Cardiac fibroblast (primary cell): Measurements from ENCODE around the gene SPAG16.

Source experiments
- DNase-seq, 2 donors: peaks; one replicate each; pipeline versions ENCODE4 v3.0.0 to v3.0.0-alpha.2; 2010; ENCODE audit warnings: low read depth in 2 of 2
- H3K4me3 ChIP-seq, 2 donors: replicated peaks in 1 of 2; 1 replicate in 1 of 2; 2 replicates in 1 of 2; pipeline ENCODE4 v1.5.1; 2011; ENCODE audit warnings: low read depth in 2 of 2, low read length in 2 of 2, mild to moderate bottlenecking in 2 of 2, moderate library complexity in 1 of 2
- TF ChIP-seq, protein P1 (sequence below): IDR thresholded peaks from one replicate; pipeline ENCODE4 v1.5.1; 2011; ENCODE audit warnings: low read depth, mild to moderate bottlenecking, low read length, inconsistent platforms

Gene SPAG16

DNA sequence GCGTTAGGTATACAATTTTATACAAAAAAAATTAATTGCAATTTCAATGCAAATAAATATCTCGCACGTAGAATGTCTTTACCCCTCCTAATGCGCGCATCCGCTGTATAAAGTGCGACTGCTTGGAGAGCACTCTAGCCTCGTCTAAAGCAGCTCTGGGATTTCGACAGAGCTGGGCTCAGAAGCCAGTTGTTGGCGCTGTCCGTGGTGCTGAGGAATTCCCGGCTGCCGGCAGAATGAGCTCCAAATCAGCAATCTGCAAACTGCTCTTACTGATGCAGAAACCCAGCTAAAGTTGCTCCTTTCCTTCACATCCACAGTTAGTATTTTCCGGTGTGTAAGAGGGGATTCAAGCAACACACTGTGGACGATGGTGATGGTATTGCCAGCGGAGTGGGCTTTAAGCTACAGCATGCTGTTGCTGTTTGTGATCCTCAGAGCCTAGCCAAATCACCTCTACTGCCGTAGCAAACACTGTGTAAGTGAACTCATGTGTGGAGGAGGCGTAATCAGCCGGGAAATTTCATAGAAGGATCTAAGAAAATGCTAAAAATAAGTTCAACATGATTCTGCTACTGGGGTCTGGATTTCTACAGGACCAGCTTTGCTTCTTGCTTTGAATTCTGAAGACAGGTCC lies 1126.8 kb downstream of the SPAG16 start, which contains the start of gene VWC2L:
Gene VWC2L, plus strand, starts transcription at position 137 of the 637 bp plus-strand sequence. CDS start 3,140 bp downstream, outside the sequence.
- TF ChIP-seq, protein P1, sequence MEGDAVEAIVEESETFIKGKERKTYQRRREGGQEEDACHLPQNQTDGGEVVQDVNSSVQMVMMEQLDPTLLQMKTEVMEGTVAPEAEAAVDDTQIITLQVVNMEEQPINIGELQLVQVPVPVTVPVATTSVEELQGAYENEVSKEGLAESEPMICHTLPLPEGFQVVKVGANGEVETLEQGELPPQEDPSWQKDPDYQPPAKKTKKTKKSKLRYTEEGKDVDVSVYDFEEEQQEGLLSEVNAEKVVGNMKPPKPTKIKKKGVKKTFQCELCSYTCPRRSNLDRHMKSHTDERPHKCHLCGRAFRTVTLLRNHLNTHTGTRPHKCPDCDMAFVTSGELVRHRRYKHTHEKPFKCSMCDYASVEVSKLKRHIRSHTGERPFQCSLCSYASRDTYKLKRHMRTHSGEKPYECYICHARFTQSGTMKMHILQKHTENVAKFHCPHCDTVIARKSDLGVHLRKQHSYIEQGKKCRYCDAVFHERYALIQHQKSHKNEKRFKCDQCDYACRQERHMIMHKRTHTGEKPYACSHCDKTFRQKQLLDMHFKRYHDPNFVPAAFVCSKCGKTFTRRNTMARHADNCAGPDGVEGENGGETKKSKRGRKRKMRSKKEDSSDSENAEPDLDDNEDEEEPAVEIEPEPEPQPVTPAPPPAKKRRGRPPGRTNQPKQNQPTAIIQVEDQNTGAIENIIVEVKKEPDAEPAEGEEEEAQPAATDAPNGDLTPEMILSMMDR, result no peak
- peak; percentile 75 to 76 for DNase-seq

DNA sequence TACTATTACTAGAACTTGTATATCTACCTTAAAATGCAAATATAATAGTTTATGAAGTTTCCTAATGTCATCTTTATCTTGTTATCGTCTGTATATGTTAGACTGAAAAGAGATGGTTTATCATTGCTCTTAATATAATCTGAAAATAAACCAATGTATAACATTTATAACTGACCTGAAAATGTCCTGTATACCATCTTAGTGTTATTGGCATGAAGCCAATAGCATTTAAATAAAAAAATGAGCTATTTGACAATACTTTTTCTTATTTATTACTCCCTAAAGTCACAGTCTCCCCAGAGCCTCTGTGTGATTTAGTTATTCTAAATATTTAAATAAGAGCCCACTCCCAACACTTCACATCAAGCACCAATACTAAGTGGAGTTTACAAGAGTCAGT lies 1128.4 kb downstream of the SPAG16 start:
- no peak overlapping the region for H3K4me3 ChIP-seq
- no peak for DNase-seq
- TF ChIP-seq, protein P1, result no peak

More for the DNA sequence above, 1126.8 kb downstream of the SPAG16 start, which contains the start of gene VWC2L:
- no peak within 1 kb of the TSS for H3K4me3 ChIP-seq

DNA sequence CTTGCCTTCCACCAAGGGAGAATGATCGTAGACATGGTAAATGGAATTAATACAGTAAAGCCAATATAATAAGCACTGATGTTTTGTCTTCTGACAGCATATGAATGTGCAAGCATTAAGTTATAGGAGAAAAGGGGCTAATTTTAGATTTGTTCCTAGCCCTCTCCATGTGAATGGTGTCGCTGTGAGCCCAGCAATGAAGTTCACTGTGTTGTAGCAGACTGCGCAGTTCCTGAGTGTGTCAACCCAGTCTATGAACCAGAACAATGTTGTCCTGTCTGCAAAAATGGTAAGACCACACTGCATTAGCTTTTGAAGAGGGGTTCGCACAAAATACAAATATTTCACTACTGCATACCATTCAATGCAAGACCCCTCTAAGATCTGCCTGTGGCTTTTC lies 1152.2 kb downstream of the SPAG16 start:
- TF ChIP-seq, protein P1, result no peak
- H3K4me3 ChIP-seq, result no peak overlapping the region
- DNase-seq, result no peak

DNA sequence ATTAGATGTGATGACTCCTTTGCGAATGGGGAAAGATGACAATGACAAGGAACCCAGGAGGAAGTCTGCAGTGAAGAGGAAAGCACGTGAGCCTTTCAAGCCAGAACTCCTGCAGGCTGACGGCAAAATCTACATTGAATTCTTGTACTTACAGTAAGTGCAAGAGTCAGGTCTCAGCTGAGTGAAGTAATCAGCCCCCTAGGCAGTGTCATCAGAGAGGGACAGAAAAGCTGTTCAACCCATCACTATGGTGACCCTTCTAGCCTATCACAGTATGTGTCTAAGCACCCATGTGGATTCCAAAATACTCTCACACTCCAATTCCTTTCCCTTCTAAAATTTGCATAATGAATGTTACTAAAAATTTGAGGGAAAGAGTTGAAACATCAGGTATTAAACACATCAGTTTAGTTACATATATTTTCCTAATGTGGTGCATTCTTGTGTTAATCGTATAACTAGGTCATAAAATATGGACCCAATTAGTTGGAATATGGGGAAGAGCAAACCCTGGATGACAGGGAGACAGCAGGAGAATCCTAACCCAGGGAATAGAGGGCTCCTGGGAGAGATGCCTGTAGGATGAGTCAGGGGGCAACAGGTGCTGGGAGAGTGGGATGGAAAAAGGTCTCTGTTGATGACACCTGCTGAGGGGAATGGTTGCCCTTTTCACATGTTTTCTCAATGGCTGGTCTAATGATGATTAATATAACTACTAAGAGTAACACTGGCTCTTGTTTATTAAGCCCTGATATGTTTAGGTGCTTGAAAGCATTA lies 1166.0 kb downstream of the SPAG16 start:
- no peak for DNase-seq
- TF ChIP-seq, protein P1, result no peak
- H3K4me3 ChIP-seq, result no peak overlapping the region

DNA sequence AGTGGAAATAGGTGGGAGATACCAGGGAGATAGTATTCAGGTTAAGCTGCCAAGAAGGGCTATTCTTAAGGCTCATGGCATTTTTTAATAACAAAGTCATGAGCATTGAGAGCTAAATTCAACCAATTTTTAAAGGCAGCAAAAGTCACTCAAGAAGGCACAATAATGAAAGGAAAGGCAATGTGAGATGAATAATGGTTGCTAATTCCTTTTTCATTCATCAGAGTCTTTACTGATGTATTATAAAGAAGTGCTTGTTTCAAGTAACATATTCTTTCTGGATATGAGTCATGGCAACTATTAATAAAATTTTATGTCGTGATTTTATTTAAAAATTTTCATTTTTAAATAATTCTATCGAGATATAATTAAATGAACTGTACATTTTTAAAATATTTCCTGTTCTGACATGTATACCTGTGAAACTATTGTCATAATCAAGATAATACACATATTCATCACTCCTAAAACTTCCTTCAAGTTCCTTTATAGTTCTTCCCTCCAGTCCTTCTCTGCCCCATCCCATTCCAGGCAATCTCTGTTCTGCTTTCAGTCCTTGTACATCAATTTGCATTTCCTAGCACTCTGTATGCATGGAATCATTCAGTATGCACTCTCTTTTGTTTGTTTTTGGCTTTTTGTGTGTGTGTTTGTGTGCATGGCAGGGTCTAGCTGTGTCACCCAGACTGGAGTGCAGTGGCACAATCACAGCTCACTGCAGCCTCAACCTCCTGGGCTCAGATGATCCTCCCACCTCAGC lies 1167.4 kb downstream of the SPAG16 start:
- TF ChIP-seq, protein P1, result no peak
- H3K4me3 ChIP-seq, result no peak overlapping the region
- DNase-seq, result no peak
